IMR-90 (cell line): ENCODE data around the gene RHBDF2. TPM values are rescaled to one million over a fixed set of nuclear protein-coding genes. Genes with fewer than 3 reads are reported as not detected.
A peak's percentile ranks its signal among the peaks of the same experiment; 100 is the strongest.

Experiments
- ATAC-seq: fragments of 200-7000 bp; cut with Tn5 transposase; 2 replicates; pipeline ENCODE4 v1.9.1; 2020; ENCODE audit warnings: low read depth, mild to moderate bottlenecking, moderate library complexity
- BruUV-seq: library from RNA; stranded (reverse); fragments of 400-500 nt; replicated peaks from 2 replicates; lab custom pipeline; 2021; lab: Mats Ljungman, UMichigan
- CTCF ChIA-PET: fragments of 300-600 bp; formaldehyde crosslinking; extraction: SDS; loops from one replicate; lab custom pipeline; 2021; ENCODE audit warnings: antibody characterized with exemption; lab: Yijun Ruan, JAX
- POLR2A ChIA-PET: fragments of 300-600 bp; sonication (Branson Sonifier 250); formaldehyde crosslinking; loops from one replicate; lab custom pipeline; 2022; ENCODE audit warnings: antibody characterized with exemption; ENCODE audit not compliant: unreplicated experiment; lab: Charles Lee
- DNase-seq: peaks from one replicate; pipeline ENCODE4 v3.0.0; 2013
- H2AFZ ChIP-seq: replicated peaks from 2 replicates; pipeline ENCODE3; 2013; ENCODE audit warnings: low read length, mild to moderate bottlenecking; ENCODE audit not compliant: poor library complexity
- H2AK5ac ChIP-seq: 2 replicates; pipeline ENCODE4 v1.6.1; 2013; ENCODE audit warnings: low read depth, low read length, inconsistent platforms
- H2AK9ac ChIP-seq: replicated peaks from 2 replicates; pipeline ENCODE3; 2013; ENCODE audit warnings: mild to moderate bottlenecking, low read depth, low read length, moderate library complexity; ENCODE audit not compliant: poor library complexity
- H2BK120ac ChIP-seq: 2 replicates; pipeline ENCODE4 v1.6.1; 2013; ENCODE audit warnings: low read depth, low read length, inconsistent platforms
- H2BK15ac ChIP-seq: 3 replicates; pipeline ENCODE4 v1.6.1; 2013; ENCODE audit warnings: low read depth, low read length, inconsistent platforms
- H2BK20ac ChIP-seq: 2 replicates; pipeline ENCODE4 v1.6.1; 2013; ENCODE audit warnings: low read depth, mild to moderate bottlenecking, inconsistent platforms, low read length, moderate library complexity
- H2BK5ac ChIP-seq: 2 replicates; pipeline ENCODE4 v1.6.1; 2013; ENCODE audit warnings: mild to moderate bottlenecking, low read depth, low read length, inconsistent platforms; ENCODE audit not compliant: poor library complexity, severe bottlenecking
- H3K14ac ChIP-seq: replicated peaks from 2 replicates; pipeline ENCODE4 v1.6.1; 2013; ENCODE audit warnings: low read depth, low read length, inconsistent platforms
- H3K18ac ChIP-seq: 2 replicates; pipeline ENCODE4 v1.6.1; 2013; ENCODE audit warnings: low read depth, low read length, control low read depth
- H3K23ac ChIP-seq: 2 replicates; pipeline ENCODE4 v1.6.1; 2013; ENCODE audit warnings: low read depth, low read length, inconsistent platforms
- H3K27ac ChIP-seq: 2 replicates; pipeline ENCODE4 v1.5.1; 2013; ENCODE audit warnings: mild to moderate bottlenecking, control low read depth, low read length; ENCODE audit not compliant: insufficient read depth
- H3K27me3 ChIP-seq: 2 replicates; pipeline ENCODE4 v1.6.1; 2013; ENCODE audit warnings: low read length; ENCODE audit not compliant: control insufficient read depth, insufficient read depth
- H3K36me3 ChIP-seq: 2 replicates; pipeline ENCODE4 v1.6.1; 2013; ENCODE audit warnings: low read length, mixed read lengths; ENCODE audit not compliant: control insufficient read depth, insufficient read depth
- H3K4ac ChIP-seq: 2 replicates; pipeline ENCODE4 v1.6.1; 2013; ENCODE audit warnings: low read depth, low read length, inconsistent platforms
- H3K4me1 ChIP-seq: 2 replicates; pipeline ENCODE4 v1.6.1; 2013; ENCODE audit warnings: low read length, mixed read lengths; ENCODE audit not compliant: control insufficient read depth, insufficient read depth
- H3K4me2 ChIP-seq: 2 replicates; pipeline ENCODE4 v1.6.1; 2013; ENCODE audit warnings: low read depth, mild to moderate bottlenecking, control low read depth, low read length, moderate library complexity
- H3K4me3 ChIP-seq: 2 replicates; pipeline ENCODE4 v1.5.1; 2013; ENCODE audit warnings: low read depth, mild to moderate bottlenecking, control low read depth, low read length, moderate library complexity; ENCODE audit not compliant: insufficient read depth
- H3K56ac ChIP-seq: 2 replicates; pipeline ENCODE4 v1.6.1; 2013; ENCODE audit warnings: low read length, inconsistent platforms; ENCODE audit not compliant: insufficient read depth; ENCODE audit errors: extremely low read depth
- H3K79me1 ChIP-seq, 2 experiments: 2 replicates each; pipeline ENCODE4 v1.6.1; 2013; ENCODE audit warnings: low read length in 2 of 2, inconsistent platforms in 1 of 2, low read depth in 1 of 2
- H3K9ac ChIP-seq: 2 replicates; pipeline ENCODE4 v1.6.1; 2013; ENCODE audit warnings: low read depth, low read length, control low read depth
- H3K9me1 ChIP-seq: 2 replicates; pipeline ENCODE4 v1.6.1; 2013; ENCODE audit warnings: low read length, inconsistent platforms; ENCODE audit not compliant: insufficient read depth
- H3K9me3 ChIP-seq: 2 replicates; pipeline ENCODE4 v1.6.1; 2013; ENCODE audit warnings: low read length; ENCODE audit not compliant: control insufficient read depth, insufficient read depth
- H4K20me1 ChIP-seq: 2 replicates; pipeline ENCODE4 v1.6.1; 2013; ENCODE audit warnings: low read length, inconsistent platforms; ENCODE audit not compliant: insufficient read depth
- H4K5ac ChIP-seq: 2 replicates; pipeline ENCODE4 v1.6.1; 2013; ENCODE audit warnings: mild to moderate bottlenecking, low read depth, low read length, control low read depth
- H4K8ac ChIP-seq, 2 experiments: 2 replicates each; pipeline ENCODE4 v1.6.1; 2013; ENCODE audit warnings: low read depth in 2 of 2, low read length in 2 of 2, control low read depth in 1 of 2, inconsistent platforms in 1 of 2
- H4K91ac ChIP-seq: 2 replicates; pipeline ENCODE4 v1.6.1; 2013; ENCODE audit warnings: low read depth, low read length, inconsistent platforms; ENCODE audit not compliant: insufficient read depth
- BHLHE40 ChIP-seq: fragments of 150-350 bp; IDR thresholded peaks from 2 replicates; pipeline ENCODE4 v1.6.1; 2016; ENCODE audit warnings: mild to moderate bottlenecking, low read depth, low read length
- MXI1 ChIP-seq: IDR thresholded peaks from 2 replicates; pipeline ENCODE4 v1.6.1; 2012; ENCODE audit warnings: low read depth, mild to moderate bottlenecking, low read length, moderate library complexity, borderline replicate concordance
- WGBS, 2 experiments: methylation state at CpG; one replicate each; pipeline versions ENCODE4 v1.1.5 to v1.1.7; 2013; ENCODE audit warnings: missing lambda C conversion rate in 2 of 2; ENCODE audit not compliant: insufficient read length in 1 of 2; ENCODE audit errors: extremely low coverage in 2 of 2; 5-methylcytosine and 5-hydroxymethylcytosine counted together
- dilution Hi-C: fragments of 300-500 bp; cut with HindIII; formaldehyde crosslinking; loops from one replicate; pipeline ENCODE4 v1.14.3; 2018; ENCODE audit warnings: low sequenced_read_pairs; ENCODE audit not compliant: unreplicated experiment
- in situ Hi-C: fragments of 300-500 bp; cut with MboI; formaldehyde crosslinking; loops from 3 replicates; pipeline ENCODE4 v1.14.3; 2019; ENCODE audit warnings: low sequenced_read_pairs, inconsistent platforms, mixed read lengths
- intact Hi-C: fragments of 100-400 bp; cut with micrococcal nuclease; formaldehyde crosslinking; loops from 2 replicates; pipeline ENCODE4 v1.10.0; 2022
- polyA plus RNA-seq, 3 experiments: library from polyadenylated mRNA; depleted of rRNA; stranded (reverse); fragments of >200 nt; gene quantifications; 2 replicates each; pipeline ENCODE4 v1.2.3, GENCODE V29; 2012; ENCODE audit warnings: low replicate concordance in 1 of 3
- total RNA-seq: library from RNA; depleted of rRNA; stranded (reverse); fragments of >200 nt; gene quantifications from 2 replicates; pipeline ENCODE4 v1.2.3, GENCODE V29; 2012

The RHBDF2 gene
- total and polyA plus RNA-seq, 2 of the 4 experiments (the other 2 are of a cell fraction), result 1.3 to 8.3 TPM

GRCh38 chr17:76447931-76448652 lies 53.1 kb downstream of the RHBDF2 start:
- dilution Hi-C loops (no loop called here), intact Hi-C loops (no loop called here)
- TF ChIP-seq MXI1 (no peak), BHLHE40 (peak; percentile 53)

More at GRCh38 chr17:76447931-76448652, 53.1 kb downstream of the RHBDF2 start:
- no peak overlapping the region for H3K4me2 ChIP-seq
- H3K18ac ChIP-seq, result no peak overlapping the region
- H3K9me3 ChIP-seq, result no peaks in the 10 kb centered on the region
- H3K36me3 ChIP-seq, result no peaks in the 10 kb centered on the region
- H3K27ac ChIP-seq, result no peak overlapping the region
- ATAC-seq (no peak), DNase-seq (peak; percentile 41)
- peak overlapping the region; percentile 38; the same call in 1 of the 2 replicates for H2BK20ac ChIP-seq
- H3K4me1 ChIP-seq, result peaks cover 39% of the 10 kb centered on the region
- BruUV-seq, result no TSS peak
- peaks cover 82% of the 10 kb centered on the region for H4K20me1 ChIP-seq
- H3K4me3 ChIP-seq, result no peak overlapping the region
- in situ Hi-C loops, result no loop called here
- POLR2A ChIA-PET, result no interaction called here
- no peak overlapping the region for H3K56ac ChIP-seq
- H3K9ac ChIP-seq, result no peak overlapping the region
- no peak overlapping the region for H4K5ac ChIP-seq
- H3K4ac ChIP-seq, result 0 out of 2 replicates have a peak overlapping the region, but pooled peaks have one; percentile 14
- H3K9me1 ChIP-seq, result peaks cover 43% of the 10 kb centered on the region
- H2BK5ac ChIP-seq, result peak overlapping the region; percentile 2
- H2BK15ac ChIP-seq, result peak overlapping the region; percentile 72; the same call in 2 of the 3 replicates
- no peaks in the 10 kb centered on the region for H3K27me3 ChIP-seq
- H3K23ac ChIP-seq, result peak overlapping the region; percentile 64
- CTCF ChIA-PET, result interaction anchor here (0.6 to 0.8 kb wide), 2 partner anchors 51 to 829 kb away, joined by 3 read pairs; no protein-coding TSS in a partner anchor
- no peak overlapping the region for H4K8ac ChIP-seq
- H3K79me1 ChIP-seq, result peaks cover 40 to 92% of the 10 kb centered on the region in 2 experiments
- H4K91ac ChIP-seq, result no peak overlapping the region
- no peak overlapping the region for H2AFZ ChIP-seq
- 63% methylated on average over 4 of the region's 7 CpGs; no CpG with 5 or more reads in 1 of the 2 experiments for WGBS, 2 experiments
- no peak overlapping the region; the same call in 1 of the 2 replicates for H2BK120ac ChIP-seq
- H2AK9ac ChIP-seq, result peak overlapping the region; percentile 26
- H2AK5ac ChIP-seq, result peak overlapping the region; percentile 77
- peak overlapping the region; percentile 56; the same call in 1 of the 2 replicates for H3K14ac ChIP-seq
